Measurements from ENCODE around the gene OR2F1. TPM values are rescaled to one million over a fixed set of nuclear protein-coding genes. Genes with fewer than 3 reads are reported as not detected.
A peak's percentile ranks its signal among the peaks of the same experiment; 100 is the strongest.

Gene OR2F1
- total RNA-seq, 1 experiment from 2014 or later: not detected

DNA sequence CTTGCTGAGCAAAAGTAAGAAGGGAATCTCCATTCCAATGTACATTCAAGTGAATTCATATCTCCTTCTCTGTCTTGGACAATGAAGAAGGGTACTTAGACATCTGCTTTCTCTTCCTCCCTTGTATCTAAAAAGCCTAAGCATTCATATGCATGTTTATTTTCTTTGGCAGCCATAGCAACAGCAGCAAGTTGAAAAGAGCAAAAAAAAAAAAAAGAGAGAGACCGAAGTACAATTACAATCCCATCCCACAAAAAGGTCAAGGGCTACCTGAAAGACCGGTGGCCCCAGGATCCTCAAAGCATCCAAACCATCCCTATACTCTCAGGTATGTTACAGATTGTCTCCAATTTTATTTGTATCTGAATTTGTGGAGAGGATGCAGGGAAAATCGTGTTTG, 4.1 kb downstream of the OR2F1 start:
- TF ChIP-seq, protein P1, sequence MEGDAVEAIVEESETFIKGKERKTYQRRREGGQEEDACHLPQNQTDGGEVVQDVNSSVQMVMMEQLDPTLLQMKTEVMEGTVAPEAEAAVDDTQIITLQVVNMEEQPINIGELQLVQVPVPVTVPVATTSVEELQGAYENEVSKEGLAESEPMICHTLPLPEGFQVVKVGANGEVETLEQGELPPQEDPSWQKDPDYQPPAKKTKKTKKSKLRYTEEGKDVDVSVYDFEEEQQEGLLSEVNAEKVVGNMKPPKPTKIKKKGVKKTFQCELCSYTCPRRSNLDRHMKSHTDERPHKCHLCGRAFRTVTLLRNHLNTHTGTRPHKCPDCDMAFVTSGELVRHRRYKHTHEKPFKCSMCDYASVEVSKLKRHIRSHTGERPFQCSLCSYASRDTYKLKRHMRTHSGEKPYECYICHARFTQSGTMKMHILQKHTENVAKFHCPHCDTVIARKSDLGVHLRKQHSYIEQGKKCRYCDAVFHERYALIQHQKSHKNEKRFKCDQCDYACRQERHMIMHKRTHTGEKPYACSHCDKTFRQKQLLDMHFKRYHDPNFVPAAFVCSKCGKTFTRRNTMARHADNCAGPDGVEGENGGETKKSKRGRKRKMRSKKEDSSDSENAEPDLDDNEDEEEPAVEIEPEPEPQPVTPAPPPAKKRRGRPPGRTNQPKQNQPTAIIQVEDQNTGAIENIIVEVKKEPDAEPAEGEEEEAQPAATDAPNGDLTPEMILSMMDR (IDR thresholded peaks at IDR 0.05; ENCODE audit: insufficient read depth in 1 of 2, low read depth in 1 of 2, low read length in 1 of 2, severe bottlenecking in 1 of 2, unreplicated experiment in 1 of 2): no peak
- Histone ChIP-seq H3K36me3 (ENCODE audit: control insufficient read depth, insufficient read depth, low read length) (no peaks in the 10 kb centered on the region), H3K9me3 (no peaks in the 10 kb centered on the region), H3K4me3 (ENCODE audit: low read depth, low read length) (no peak overlapping the region), H3K4me1 (peaks cover 2% of the 10 kb centered on the region; the same call in 1 of the 2 replicates), H3K27me3 (replicated peaks; ENCODE audit: control insufficient read depth, insufficient read depth, low read length) (no peaks in the 10 kb centered on the region)
- Mint-ChIP-seq H3K27me3 (ENCODE audit: insufficient read depth, unreplicated experiment) (no peaks in the 10 kb centered on the region), H3K4me3 (ENCODE audit: unreplicated experiment) (no peak overlapping the region), H3K36me3 (ENCODE audit: insufficient read depth, unreplicated experiment) (no peaks in the 10 kb centered on the region), H3K4me1 (ENCODE audit: low read depth, unreplicated experiment) (peaks cover 34% of the 10 kb centered on the region), H3K27ac (ENCODE audit: unreplicated experiment) (no peak overlapping the region), H3K9me3 (ENCODE audit: unreplicated experiment) (peaks cover 20% of the 10 kb centered on the region)
- intact Hi-C loops (cut with micrococcal nuclease; ENCODE audit: unreplicated experiment): no loop called here
- BruUV-seq (replicated peaks): no TSS peak
- CTCF ChIA-PET: no interaction called here
- POLR2A ChIA-PET: no interaction called here
- DNase-seq: peak in 1 of 2 experiments; percentile 54

DNA sequence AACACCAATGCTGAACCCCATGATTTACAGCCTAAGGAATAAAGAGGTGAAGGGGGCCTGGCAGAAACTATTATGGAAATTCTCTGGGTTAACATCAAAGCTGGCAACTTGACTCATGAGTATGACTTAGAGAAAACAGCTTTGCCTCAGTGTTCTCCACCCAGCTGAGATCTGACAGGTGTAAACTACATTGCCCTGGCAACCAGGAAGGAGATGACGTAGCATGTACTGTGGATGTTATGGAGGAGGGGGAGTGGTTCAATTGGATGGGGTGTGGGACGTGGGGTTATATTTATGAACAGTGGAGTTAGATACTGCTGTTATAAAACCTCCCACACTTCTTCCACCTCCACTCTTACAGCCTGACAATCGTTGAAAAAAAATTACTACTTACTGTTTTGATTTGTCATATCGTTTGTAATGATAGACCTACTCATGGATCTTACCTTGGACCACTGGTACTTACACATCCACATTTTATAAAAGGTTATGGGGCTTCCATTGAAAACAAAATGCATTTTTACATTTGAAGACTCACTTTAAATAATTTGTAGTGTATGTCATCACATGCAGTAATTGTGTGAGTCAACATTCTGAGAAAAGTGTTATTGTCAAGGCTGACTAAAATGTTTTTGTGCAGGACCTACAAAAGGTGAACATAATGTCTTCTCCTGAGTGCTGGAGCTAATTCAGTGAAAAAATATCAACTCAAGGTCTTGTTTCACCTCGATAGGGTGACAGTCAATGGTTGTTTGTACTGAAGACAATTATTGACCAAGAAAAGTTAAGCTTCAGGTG, 6.4 kb downstream of the OR2F1 start:
- Mint-ChIP-seq H3K4me1 (ENCODE audit: low read depth, unreplicated experiment) (peaks cover 47% of the 10 kb centered on the region), H3K9me3 (ENCODE audit: unreplicated experiment) (peaks cover 20% of the 10 kb centered on the region), H3K27ac (ENCODE audit: unreplicated experiment) (no peak overlapping the region), H3K36me3 (ENCODE audit: insufficient read depth, unreplicated experiment) (no peaks in the 10 kb centered on the region), H3K27me3 (ENCODE audit: insufficient read depth, unreplicated experiment) (no peaks in the 10 kb centered on the region), H3K4me3 (ENCODE audit: unreplicated experiment) (no peak overlapping the region)
- ChIA-PET POLR2A (no interaction called here), CTCF (no interaction called here)
- Histone ChIP-seq H3K4me3 (ENCODE audit: low read depth, low read length) (no peak overlapping the region), H3K36me3 (ENCODE audit: control insufficient read depth, insufficient read depth, low read length) (no peaks in the 10 kb centered on the region), H3K27me3 (replicated peaks; ENCODE audit: control insufficient read depth, insufficient read depth, low read length) (no peaks in the 10 kb centered on the region), H3K9me3 (peaks cover 4% of the 10 kb centered on the region; the same call in 1 of the 2 replicates), H3K4me1 (peaks cover 24% of the 10 kb centered on the region)
- DNase-seq: no peak
- BruUV-seq (replicated peaks): no TSS peak
- TF ChIP-seq, protein P1 (IDR thresholded peaks at IDR 0.05; ENCODE audit: insufficient read depth in 1 of 2, low read depth in 1 of 2, low read length in 1 of 2, severe bottlenecking in 1 of 2, unreplicated experiment in 1 of 2): no peak
- intact Hi-C loops (cut with micrococcal nuclease; ENCODE audit: unreplicated experiment): no loop called here

DNA sequence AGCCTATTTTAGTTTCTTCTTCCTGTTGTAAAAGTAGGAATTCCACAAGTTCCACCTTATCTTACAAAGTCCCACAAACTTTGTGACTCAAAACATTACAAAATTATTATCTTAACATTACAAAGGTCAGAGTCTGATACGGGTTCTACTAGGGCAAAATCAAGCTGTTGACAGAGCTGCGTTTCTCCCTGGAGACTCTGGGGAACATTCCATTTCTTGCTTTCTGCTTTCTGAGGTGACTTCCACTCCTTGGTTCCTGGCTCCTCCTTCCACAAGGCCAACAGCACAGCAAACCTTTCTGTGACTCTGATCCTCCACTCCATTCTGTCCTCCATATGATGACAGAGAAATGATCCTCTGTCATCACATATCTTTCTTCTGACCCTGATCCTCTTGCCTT, 10.6 kb downstream of the OR2F1 start:
- ChIA-PET CTCF (interaction anchor here (1.0 to 1.5 kb wide), 2 partner anchors 64 to 163 kb away, joined by 4 to 6 read pairs; partner anchors contain the start of gene TCAF1), POLR2A (interaction anchor here (1.0 to 1.5 kb wide), 3 partner anchors 8 to 64 kb away, joined by 3 read pairs; partner anchors contain the start of gene TCAF1)
- peak overlapping the region; percentile 85 for H3K27ac Mint-ChIP-seq (ENCODE audit: unreplicated experiment)
- H3K4me1 ChIP-seq: peaks cover 31% of the 10 kb centered on the region
- no peak overlapping the region for H3K4me3 ChIP-seq (ENCODE audit: low read depth, low read length)
- peaks cover 13% of the 10 kb centered on the region for H3K36me3 Mint-ChIP-seq (ENCODE audit: insufficient read depth, unreplicated experiment)
- H3K4me3 Mint-ChIP-seq (ENCODE audit: unreplicated experiment): peak overlapping the region; percentile 46
- no peaks in the 10 kb centered on the region for H3K36me3 ChIP-seq (ENCODE audit: control insufficient read depth, insufficient read depth, low read length)
- peaks cover 20% of the 10 kb centered on the region for H3K4me1 Mint-ChIP-seq (ENCODE audit: low read depth, unreplicated experiment)
- DNase-seq: peak; percentile 82 to 90
- no peaks in the 10 kb centered on the region for H3K27me3 ChIP-seq (replicated peaks; ENCODE audit: control insufficient read depth, insufficient read depth, low read length)
- TF ChIP-seq, protein P1 (IDR thresholded peaks at IDR 0.05; ENCODE audit: insufficient read depth in 1 of 2, low read depth in 1 of 2, low read length in 1 of 2, severe bottlenecking in 1 of 2, unreplicated experiment in 1 of 2): no peak
- H3K9me3 Mint-ChIP-seq (ENCODE audit: unreplicated experiment): peaks cover 40% of the 10 kb centered on the region
- peaks cover 14% of the 10 kb centered on the region; the same call in 1 of the 2 replicates for H3K9me3 ChIP-seq
- intact Hi-C loops (cut with micrococcal nuclease; ENCODE audit: unreplicated experiment): loop anchor here (1.0 to 2.0 kb wide), 3 partner anchors 54 to 64 kb away; no protein-coding TSS in a partner anchor
- H3K27me3 Mint-ChIP-seq (ENCODE audit: insufficient read depth, unreplicated experiment): no peaks in the 10 kb centered on the region
- BruUV-seq (replicated peaks): no TSS peak
